ENCODE results near the gene POMT2.
"Not testable (repeated sequence)": the region's sequence is repeated elsewhere in the genome, so short reads cannot be mapped to it uniquely, and the experiment has no call there.

The POMT2 gene

DNA sequence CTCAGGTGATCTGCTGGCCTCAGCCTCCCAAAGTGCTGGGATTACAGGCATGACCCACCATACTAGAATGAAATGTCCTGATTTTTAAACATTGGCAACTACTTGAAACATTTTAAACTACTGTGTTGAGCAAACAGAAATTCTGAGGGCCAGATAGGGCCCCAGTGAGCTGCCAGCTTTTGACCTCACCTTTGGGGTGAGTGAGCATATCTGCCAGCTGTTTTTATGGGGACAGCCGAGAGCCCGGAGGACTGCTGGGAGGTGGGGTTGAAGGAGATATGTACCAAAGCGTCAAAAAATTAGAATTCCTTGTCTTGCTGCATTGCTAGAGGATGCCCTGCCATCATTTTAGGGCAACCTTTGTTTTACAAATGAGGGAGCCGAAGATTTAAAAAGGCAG, 2.9 kb upstream of the POMT2 start:
- TF ChIP-seq, protein P1, sequence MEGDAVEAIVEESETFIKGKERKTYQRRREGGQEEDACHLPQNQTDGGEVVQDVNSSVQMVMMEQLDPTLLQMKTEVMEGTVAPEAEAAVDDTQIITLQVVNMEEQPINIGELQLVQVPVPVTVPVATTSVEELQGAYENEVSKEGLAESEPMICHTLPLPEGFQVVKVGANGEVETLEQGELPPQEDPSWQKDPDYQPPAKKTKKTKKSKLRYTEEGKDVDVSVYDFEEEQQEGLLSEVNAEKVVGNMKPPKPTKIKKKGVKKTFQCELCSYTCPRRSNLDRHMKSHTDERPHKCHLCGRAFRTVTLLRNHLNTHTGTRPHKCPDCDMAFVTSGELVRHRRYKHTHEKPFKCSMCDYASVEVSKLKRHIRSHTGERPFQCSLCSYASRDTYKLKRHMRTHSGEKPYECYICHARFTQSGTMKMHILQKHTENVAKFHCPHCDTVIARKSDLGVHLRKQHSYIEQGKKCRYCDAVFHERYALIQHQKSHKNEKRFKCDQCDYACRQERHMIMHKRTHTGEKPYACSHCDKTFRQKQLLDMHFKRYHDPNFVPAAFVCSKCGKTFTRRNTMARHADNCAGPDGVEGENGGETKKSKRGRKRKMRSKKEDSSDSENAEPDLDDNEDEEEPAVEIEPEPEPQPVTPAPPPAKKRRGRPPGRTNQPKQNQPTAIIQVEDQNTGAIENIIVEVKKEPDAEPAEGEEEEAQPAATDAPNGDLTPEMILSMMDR (IDR thresholded peaks at IDR 0.05; ENCODE audit: insufficient read depth, low read length, missing control alignments) = no peak
- ChIA-PET CTCF (interaction anchor here (1.3 kb wide), 1 partner anchor 14 kb away, joined by 3 read pairs; no protein-coding TSS in a partner anchor), POLR2A (no interaction called here)
- DNase-seq (ENCODE audit: low read depth, low spot score) = no peak
- H3K4me3 ChIP-seq (ENCODE audit: low read depth, low read length) = no peak overlapping the region

DNA sequence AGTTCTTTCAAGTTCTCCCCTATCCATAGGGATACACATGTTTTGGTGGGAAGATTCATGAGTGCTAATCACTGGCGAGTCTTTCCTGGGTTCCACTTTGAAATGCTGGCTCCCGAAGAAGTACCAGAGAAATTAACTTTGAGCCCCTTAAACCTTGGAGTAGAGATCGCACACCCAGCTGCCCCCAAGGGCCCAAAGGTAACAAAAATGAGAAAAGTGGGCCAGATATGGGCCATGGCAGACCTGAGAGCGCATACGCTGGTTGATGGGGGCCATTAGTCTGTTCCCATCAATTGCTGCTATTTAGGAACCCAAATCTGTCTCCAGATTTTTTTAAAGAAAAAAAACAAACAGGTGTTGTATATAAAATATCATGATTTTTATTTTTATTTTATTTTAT, 2.3 kb upstream of the POMT2 start:
- TF ChIP-seq, protein P1 (IDR thresholded peaks at IDR 0.05; ENCODE audit: insufficient read depth, low read length, missing control alignments) = no peak
- no peak overlapping the region for H3K4me3 ChIP-seq (ENCODE audit: low read depth, low read length)
- POLR2A ChIA-PET = no interaction called here
- CTCF ChIA-PET = interaction anchor here (2.0 kb wide), 1 partner anchor 10 kb away, joined by 6 read pairs; no protein-coding TSS in a partner anchor
- no peak for DNase-seq (ENCODE audit: low read depth, low spot score)

DNA sequence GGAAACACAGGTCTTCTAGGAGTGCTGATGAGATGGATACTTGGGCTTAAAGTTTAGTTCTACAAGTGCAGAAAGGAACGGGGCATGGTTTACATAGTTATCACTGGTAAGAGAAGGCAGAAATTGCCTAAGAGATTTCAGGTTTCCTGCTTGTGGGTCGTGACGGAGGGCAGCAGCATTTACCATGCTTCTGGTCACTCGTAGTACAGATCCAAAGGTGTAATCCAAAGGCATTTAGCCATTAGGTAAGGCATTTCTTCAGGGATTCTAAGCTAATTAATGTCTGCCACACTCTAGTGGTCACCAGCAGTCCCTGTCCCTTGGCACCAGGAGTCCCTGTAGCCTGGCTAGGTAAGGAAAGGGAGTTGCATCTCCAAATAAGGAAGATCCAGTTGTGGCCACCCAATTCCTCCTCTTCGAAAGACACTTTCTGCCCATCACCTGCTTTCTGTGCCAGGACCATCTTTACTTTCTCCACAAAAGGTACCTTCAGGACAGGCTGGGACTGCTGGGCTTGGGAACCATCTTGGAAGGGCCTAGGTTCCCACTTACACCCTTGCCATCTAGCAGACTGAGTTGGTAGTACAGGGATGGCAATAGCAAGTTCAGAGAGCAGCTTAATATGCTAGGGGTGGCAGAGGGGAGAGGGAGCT, 1.7 kb upstream of the POMT2 start:
- TF ChIP-seq, protein P1 (IDR thresholded peaks at IDR 0.05; ENCODE audit: insufficient read depth, low read length, missing control alignments) = no peak
- DNase-seq (ENCODE audit: low read depth, low spot score) = no peak
- ChIA-PET POLR2A (no interaction called here), CTCF (interaction anchor here (2.0 to 3.9 kb wide), 3 partner anchors 11 to 20 kb away, joined by 6 to 48 read pairs (median 12); no protein-coding TSS in a partner anchor)
- peak overlapping the region; percentile 87 for H3K4me3 ChIP-seq (ENCODE audit: low read depth, low read length)

DNA sequence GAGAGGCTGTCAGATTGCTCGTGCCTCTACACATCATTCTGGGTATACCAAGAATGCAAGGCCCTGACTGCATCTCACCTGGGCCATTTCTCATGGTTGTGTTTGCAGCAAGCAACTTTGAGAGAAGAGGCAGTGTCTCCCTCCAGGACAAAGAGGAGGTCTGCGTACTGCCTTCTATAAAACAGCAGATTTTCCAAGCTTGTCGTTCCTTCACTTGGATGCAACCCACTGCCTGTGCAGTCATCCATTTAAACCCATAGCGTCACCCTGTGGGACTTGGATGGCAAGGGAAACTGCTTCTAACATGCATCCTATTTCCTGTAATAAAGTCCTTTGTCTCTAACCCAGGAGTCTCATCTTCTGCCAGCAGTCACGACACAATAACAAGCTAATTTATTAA, 1.3 kb downstream of the POMT2 start:
- ChIA-PET POLR2A (no interaction called here), CTCF (interaction anchor here (2.5 to 3.9 kb wide), 3 partner anchors 9 to 17 kb away, joined by 12 to 48 read pairs (median 13); no protein-coding TSS in a partner anchor)
- 0 out of 2 replicates have a peak overlapping the region, but pooled peaks have one; percentile 12 for H3K4me3 ChIP-seq (ENCODE audit: low read depth, low read length)
- no peak for DNase-seq (ENCODE audit: low read depth, low spot score)
- TF ChIP-seq, protein P1 (IDR thresholded peaks at IDR 0.05; ENCODE audit: insufficient read depth, low read length, missing control alignments) = no peak

DNA sequence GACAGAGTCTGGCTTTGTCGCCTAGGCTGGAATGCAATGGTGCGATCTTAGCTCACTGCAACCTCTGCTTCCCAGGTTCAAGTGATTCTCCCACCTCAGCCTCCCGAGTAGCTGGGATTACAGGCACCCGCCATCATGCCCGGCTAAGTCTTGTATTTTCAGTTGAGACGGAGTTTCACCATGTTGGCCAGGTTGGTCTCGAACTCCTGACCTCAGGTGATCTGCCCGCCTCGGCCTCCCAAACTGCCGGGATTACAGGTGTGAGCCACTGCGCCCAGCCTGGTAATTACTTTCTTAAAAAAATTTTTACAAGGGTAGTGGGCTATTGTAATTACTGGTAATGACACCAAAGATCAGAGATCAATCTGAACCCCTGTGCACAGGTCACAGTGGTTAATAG, 1.9 kb downstream of the POMT2 start:
- CTCF ChIA-PET = interaction anchor here (0.6 to 3.9 kb wide), 3 partner anchors 11 to 197 kb away, joined by 3 to 48 read pairs (median 13); no protein-coding TSS in a partner anchor
- DNase-seq (ENCODE audit: low read depth, low spot score); H3K4me3 ChIP-seq (ENCODE audit: low read depth, low read length); POLR2A ChIA-PET: not testable (repeated sequence)

DNA sequence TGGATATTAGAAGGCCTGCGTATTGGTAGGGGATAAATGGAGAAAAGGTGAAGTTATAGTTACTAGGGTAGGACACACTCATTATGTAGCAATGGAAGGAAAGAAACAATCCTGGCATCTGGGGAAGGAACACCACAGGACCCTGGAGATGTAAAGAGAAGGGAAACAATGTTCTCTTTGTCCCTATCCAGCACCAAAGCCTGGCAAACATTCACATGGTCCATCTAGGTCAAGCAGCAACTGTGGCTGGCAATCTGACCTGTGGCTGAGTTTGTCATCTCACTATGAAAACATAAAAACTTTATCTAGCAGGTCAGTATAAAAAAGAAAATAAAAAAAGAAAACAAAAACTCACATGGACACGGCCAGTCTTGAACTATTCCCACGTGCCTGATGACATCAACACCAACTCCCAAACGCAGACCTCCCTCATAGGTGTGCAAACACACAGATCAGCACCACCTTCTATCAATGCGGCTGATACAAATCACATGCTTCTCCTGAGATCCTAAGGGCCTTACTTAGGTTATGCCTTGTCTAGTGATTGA, 2.6 kb downstream of the POMT2 start:
- no peak for DNase-seq (ENCODE audit: low read depth, low spot score)
- TF ChIP-seq, protein P1 (IDR thresholded peaks at IDR 0.05; ENCODE audit: insufficient read depth, low read length, missing control alignments) = no peak
- H3K4me3 ChIP-seq (ENCODE audit: low read depth, low read length) = no peak overlapping the region
- ChIA-PET CTCF (interaction anchor here (2.5 to 7.5 kb wide), 3 partner anchors 11 to 17 kb away, joined by 13 to 416 read pairs (median 48); no protein-coding TSS in a partner anchor), POLR2A (no interaction called here)

Measured in AG04449 (cell line).